Transverse colon (tissue), 4 donors: ENCODE measurements around the gene CPXM2. TPM values are rescaled to one million over a fixed set of nuclear protein-coding genes. Genes with fewer than 3 reads are reported as not detected.
A peak's percentile ranks its signal among the peaks of the same experiment; 100 is the strongest.

Experiments used
- DNase-seq: peaks from one replicate; pipeline ENCODE4 v3.0.0-alpha.2; 2019
- H3K27ac ChIP-seq, 4 donors: fragments of 200-600 bp; sonication (generic); 2 replicates each; pipeline ENCODE4 v1.5.1; 2016 to 2018; ENCODE audit warnings: inconsistent platforms in 4 of 4
- H3K27me3 ChIP-seq: fragments of 200-600 bp; sonication (generic); 2 replicates; pipeline ENCODE4 v1.5.1; 2017; ENCODE audit warnings: inconsistent platforms
- H3K36me3 ChIP-seq, 4 donors: fragments of 200-600 bp; sonication (generic); 2 replicates each; pipeline ENCODE4 v1.5.1; 2017 to 2019; ENCODE audit warnings: inconsistent platforms in 4 of 4
- H3K4me1 ChIP-seq, 4 donors: fragments of 200-600 bp; sonication (generic); 2 replicates each; pipeline ENCODE4 v1.5.1; 2017 to 2020; ENCODE audit warnings: inconsistent platforms in 4 of 4
- H3K4me3 ChIP-seq, 4 donors: fragments of 200-600 bp; sonication (generic); 1 replicate in 1 of 4; 2 replicates in 3 of 4; pipeline versions ENCODE4 v1.5.1 to v1.6.1; 2017 to 2019; ENCODE audit warnings: inconsistent platforms in 4 of 4
- H3K9me3 ChIP-seq, 2 donors: fragments of 200-600 bp; sonication (generic); 2 replicates each; pipeline ENCODE4 v1.5.1; 2017 to 2019; ENCODE audit warnings: inconsistent platforms in 2 of 2
- EP300 ChIP-seq: sonication (generic); formaldehyde crosslinking; IDR thresholded peaks from one replicate; pipeline ENCODE4 v1.6.1; 2017; ENCODE audit warnings: antibody characterized with exemption, low read depth
- POLR2A ChIP-seq: fragments of 450-650 bp; IDR thresholded peaks from one replicate; pipeline ENCODE4 v1.6.1; 2016; ENCODE audit warnings: antibody characterized with exemption, mild to moderate bottlenecking, moderate library complexity
- POLR2AphosphoS5 ChIP-seq, 3 donors: sonication (generic); formaldehyde crosslinking; IDR thresholded peaks; one replicate each; pipeline ENCODE4 v1.6.1; 2016; ENCODE audit warnings: antibody characterized with exemption in 3 of 3
- WGBS, 2 donors: methylation state at CpG; one replicate each; pipeline ENCODE4 v1.1.5; 2018; ENCODE audit warnings: low coverage in 1 of 2; 5-methylcytosine and 5-hydroxymethylcytosine counted together
- in situ Hi-C, 4 donors: fragments of 200-750 bp; cut with MboI; loops; one replicate each; pipeline versions ENCODE4 v1.15.0 to v1.15.1; 2017; ENCODE audit warnings: low sequenced_read_pairs in 3 of 4, low pct_ligation_motif_present in 1 of 4, low pct_unique_long_range_greater_than_20kb in 1 of 4
- intact Hi-C: fragments of 100-400 bp; cut with DNase I; formaldehyde crosslinking; loops from one replicate; pipeline ENCODE4 v1.15.1; 2023; ENCODE audit warnings: low total_unique reads
- total RNA-seq, 4 donors: library from RNA; depleted of rRNA; stranded (reverse); fragments of >200 nt; gene quantifications; one replicate each; pipeline ENCODE4 v1.1.0, GENCODE V29; 2016
- TF ChIP-seq, protein P1 (sequence below), 5 experiments: fragments of 200-600 bp in 3 of 5; fragments of 450-650 bp in 2 of 5; sonication (generic) in 3 of 5; IDR thresholded peaks; 1 replicate in 2 of 5; 2 replicates in 3 of 5; pipeline ENCODE4 v1.5.1; 2016 to 2017; ENCODE audit warnings: antibody characterized with exemption in 5 of 5, inconsistent platforms in 3 of 5, mild to moderate bottlenecking in 2 of 5, moderate library complexity in 1 of 5

Gene CPXM2
- total RNA-seq, 4 donors from 2014 or later, result 7.8 to 19.1 (median 13.0) TPM

DNA sequence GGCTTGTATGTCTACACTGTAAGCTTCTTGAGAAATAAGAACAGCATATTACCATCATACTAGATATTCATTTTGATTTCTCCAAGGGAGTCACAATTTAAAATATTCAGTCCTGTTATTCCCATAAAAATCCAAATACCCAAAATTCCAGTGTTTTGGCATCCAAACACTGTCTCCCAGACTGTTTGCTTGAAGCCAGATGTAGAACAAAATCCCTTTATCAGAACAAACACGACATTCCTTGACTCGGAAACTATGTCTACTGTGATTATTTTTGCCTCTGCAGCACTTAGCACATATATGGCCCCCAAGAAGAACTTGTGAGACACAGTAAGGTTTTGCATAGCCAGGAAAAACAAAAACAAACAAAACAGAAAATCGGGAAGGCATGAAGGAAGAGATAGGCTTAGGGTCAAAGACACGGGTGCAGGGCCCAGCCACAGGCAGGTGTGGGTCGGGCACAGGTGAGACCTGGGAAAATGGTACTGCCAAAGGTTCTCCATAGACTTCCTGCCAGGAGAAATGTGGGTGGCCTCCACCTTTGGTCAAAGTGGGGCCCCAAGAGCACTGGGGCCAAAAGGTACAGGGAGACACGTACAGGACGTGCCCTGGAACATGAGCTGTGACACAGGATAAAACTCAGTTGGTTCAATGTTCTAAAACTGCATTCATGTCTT lies 36.5 kb downstream of the CPXM2 start:
- intact Hi-C loops (no loop called here), in situ Hi-C loops (no loop called here)

GRCh38 chr10:123854498-123854897 lies 37.1 kb downstream of the CPXM2 start:
- H3K36me3 ChIP-seq, result no peaks in the 10 kb centered on the region
- peak overlapping the region in 1 of 4 donors; percentile 84 for H3K27ac ChIP-seq
- H3K27me3 ChIP-seq, result no peaks in the 10 kb centered on the region
- intact Hi-C loops, result no loop called here
- in situ Hi-C loops, result no loop called here
- H3K4me1 ChIP-seq, result peaks cover 0 to 9% (median 8%) of the 10 kb centered on the region in 4 donors
- 80 to 86% methylated on average over 1 to 7 of the region's 7 CpGs for WGBS, 2 donors
- no peak for DNase-seq
- no peaks in the 10 kb centered on the region for H3K9me3 ChIP-seq
- no peak overlapping the region for H3K4me3 ChIP-seq
- TF ChIP-seq, protein P1, sequence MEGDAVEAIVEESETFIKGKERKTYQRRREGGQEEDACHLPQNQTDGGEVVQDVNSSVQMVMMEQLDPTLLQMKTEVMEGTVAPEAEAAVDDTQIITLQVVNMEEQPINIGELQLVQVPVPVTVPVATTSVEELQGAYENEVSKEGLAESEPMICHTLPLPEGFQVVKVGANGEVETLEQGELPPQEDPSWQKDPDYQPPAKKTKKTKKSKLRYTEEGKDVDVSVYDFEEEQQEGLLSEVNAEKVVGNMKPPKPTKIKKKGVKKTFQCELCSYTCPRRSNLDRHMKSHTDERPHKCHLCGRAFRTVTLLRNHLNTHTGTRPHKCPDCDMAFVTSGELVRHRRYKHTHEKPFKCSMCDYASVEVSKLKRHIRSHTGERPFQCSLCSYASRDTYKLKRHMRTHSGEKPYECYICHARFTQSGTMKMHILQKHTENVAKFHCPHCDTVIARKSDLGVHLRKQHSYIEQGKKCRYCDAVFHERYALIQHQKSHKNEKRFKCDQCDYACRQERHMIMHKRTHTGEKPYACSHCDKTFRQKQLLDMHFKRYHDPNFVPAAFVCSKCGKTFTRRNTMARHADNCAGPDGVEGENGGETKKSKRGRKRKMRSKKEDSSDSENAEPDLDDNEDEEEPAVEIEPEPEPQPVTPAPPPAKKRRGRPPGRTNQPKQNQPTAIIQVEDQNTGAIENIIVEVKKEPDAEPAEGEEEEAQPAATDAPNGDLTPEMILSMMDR (IDR thresholded peaks at IDR 0.05), result no peak
- no peak for TF ChIP-seq EP300
- TF ChIP-seq POLR2AphosphoS5 (IDR thresholded peaks at IDR 0.05), result no peak
- TF ChIP-seq POLR2A, result no peak

More for the DNA sequence above, 36.5 kb downstream of the CPXM2 start:
- no peaks in the 10 kb centered on the region for H3K36me3 ChIP-seq
- 68 to 74% methylated on average over 6 to 7 of the region's 7 CpGs for WGBS, 2 donors
- H3K27me3 ChIP-seq, result no peaks in the 10 kb centered on the region
- no peak for DNase-seq
- TF ChIP-seq POLR2AphosphoS5 (IDR thresholded peaks at IDR 0.05) (no peak), POLR2A (no peak), EP300 (no peak)
- TF ChIP-seq, protein P1 (IDR thresholded peaks at IDR 0.05), result no peak
- peak overlapping the region; percentile 9 to 84 (median 53) for H3K27ac ChIP-seq
- no peak overlapping the region for H3K4me3 ChIP-seq
- H3K9me3 ChIP-seq, result no peaks in the 10 kb centered on the region
- H3K4me1 ChIP-seq, result peaks cover 0 to 9% (median 8%) of the 10 kb centered on the region in 4 donors

- intact Hi-C loops (no loop called here), in situ Hi-C loops (no loop called here)
- Histone ChIP-seq H3K9me3 (no peaks in the 10 kb centered on the region), H3K27ac (peak overlapping the region in 2 of 4 donors; percentile 11 to 21), H3K36me3 (no peaks in the 10 kb centered on the region), H3K4me1 (peaks cover 0 to 12% (median 10%) of the 10 kb centered on the region in 4 donors), H3K27me3 (no peaks in the 10 kb centered on the region), H3K4me3 (no peak overlapping the region)
- TF ChIP-seq POLR2A (no peak), EP300 (no peak), POLR2AphosphoS5 (IDR thresholded peaks at IDR 0.05) (no peak)
- TF ChIP-seq, protein P1 (IDR thresholded peaks at IDR 0.05), result no peak
- DNase-seq, result no peak
- 70% methylated on average over 4 of the region's 4 CpGs; no CpG with 5 or more reads in 1 of the 2 donors for WGBS, 2 donors
These were observed 37.6 kb downstream of the CPXM2 start for GRCh38 chr10:123854003-123854402.

DNA sequence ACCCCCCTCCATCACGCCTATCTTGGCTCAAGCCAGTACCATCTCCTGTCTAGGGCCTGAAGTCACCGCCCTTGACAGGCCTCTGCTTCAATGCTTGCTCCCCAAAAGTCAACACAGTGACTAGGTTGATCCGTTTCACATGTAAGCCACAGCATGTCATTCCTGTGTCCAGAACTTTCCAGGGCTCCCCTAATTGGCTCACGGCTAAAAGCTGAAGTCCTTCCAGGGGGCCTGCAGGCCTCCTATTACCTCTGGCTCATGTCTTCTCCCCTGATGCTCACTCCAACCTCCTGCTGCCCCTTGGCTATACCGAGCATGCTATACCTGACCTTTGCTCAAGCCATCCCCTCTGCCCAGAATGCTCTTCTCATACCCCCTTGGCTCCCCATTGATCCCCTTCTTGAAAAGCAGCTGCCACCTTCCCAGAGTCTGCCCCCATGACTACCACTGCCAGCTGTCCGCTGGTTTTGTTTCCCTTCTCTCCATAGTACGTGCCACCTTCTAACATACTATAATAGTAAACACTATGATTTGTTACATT lies 39.1 kb downstream of the CPXM2 start:
- peaks cover 8 to 26% (median 17%) of the 10 kb centered on the region in 4 donors for H3K4me1 ChIP-seq

More for the DNA sequence above, 39.1 kb downstream of the CPXM2 start:
- in situ Hi-C loops (no loop called here), intact Hi-C loops (no loop called here)
- H3K9me3 ChIP-seq, result no peaks in the 10 kb centered on the region
- TF ChIP-seq POLR2A, result no peak
- no peak for TF ChIP-seq POLR2AphosphoS5 (IDR thresholded peaks at IDR 0.05)
- no peaks in the 10 kb centered on the region for H3K27me3 ChIP-seq
- DNase-seq, result no peak
- no peaks in the 10 kb centered on the region for H3K36me3 ChIP-seq
- H3K4me3 ChIP-seq, result no peak overlapping the region
- H3K27ac ChIP-seq, result no peak overlapping the region
- 91 to 100% methylated on average over 1 to 7 of the region's 7 CpGs for WGBS, 2 donors
